Immature natural killer cell (primary cell): ENCODE results near the gene SLC22A7. TPM values are rescaled to one million over a fixed set of nuclear protein-coding genes. Genes with fewer than 3 reads are reported as not detected.

ENCODE experiments used
- DNase-seq, 3 donors: peaks; one replicate each; pipeline ENCODE4 v3.0.0; 2022; ENCODE audit warnings: mixed read lengths in 1 of 3
- H3K27ac Mint-ChIP-seq, 6 donors: one replicate each; pipeline ENCODE4 v1.8.0; 2020; ENCODE audit warnings: mixed read lengths in 6 of 6, mild to moderate bottlenecking in 5 of 6, inconsistent platforms in 4 of 6, moderate library complexity in 3 of 6
- H3K27me3 Mint-ChIP-seq, 3 donors: one replicate each; pipeline ENCODE4 v1.8.0; 2020 to 2021; ENCODE audit warnings: low read depth in 3 of 3, mild to moderate bottlenecking in 3 of 3, mixed read lengths in 3 of 3, moderate library complexity in 3 of 3, inconsistent platforms in 1 of 3
- H3K36me3 Mint-ChIP-seq, 3 donors: one replicate each; pipeline ENCODE4 v1.8.0; 2020; ENCODE audit warnings: mixed read lengths in 3 of 3, inconsistent platforms in 2 of 3, mild to moderate bottlenecking in 2 of 3
- H3K4me1 Mint-ChIP-seq, 2 donors: one replicate each; pipeline ENCODE4 v1.8.0; 2020; ENCODE audit warnings: inconsistent platforms in 2 of 2, mild to moderate bottlenecking in 2 of 2, mixed read lengths in 2 of 2, moderate library complexity in 1 of 2
- H3K4me3 Mint-ChIP-seq, 5 donors: one replicate each; pipeline ENCODE4 v1.8.0; 2020; ENCODE audit warnings: mild to moderate bottlenecking in 5 of 5, mixed read lengths in 5 of 5, inconsistent platforms in 3 of 5, moderate library complexity in 3 of 5
- H3K9me3 Mint-ChIP-seq, 6 donors: one replicate each; pipeline ENCODE4 v1.8.0; 2020; ENCODE audit warnings: mild to moderate bottlenecking in 6 of 6, mixed read lengths in 6 of 6, inconsistent platforms in 4 of 6, moderate library complexity in 3 of 6
- polyA plus RNA-seq, 3 donors: library from polyadenylated mRNA; unstranded; fragments of 300-500 nt; fragmentation: Illumina TruSeq; gene quantifications; one replicate each; pipeline ENCODE4 v1.2.3, GENCODE V29; 2021

Gene SLC22A7
- polyA plus RNA-seq, 3 donors from 2014 or later, result not detected

- peaks cover 2 to 11% (median 2%) of the 10 kb centered on the region in 3 donors for H3K27me3 Mint-ChIP-seq
- H3K27ac Mint-ChIP-seq, result no peak overlapping the region
- H3K4me3 Mint-ChIP-seq, result no peak overlapping the region
- H3K36me3 Mint-ChIP-seq, result no peaks in the 10 kb centered on the region
- H3K4me1 Mint-ChIP-seq, result peaks cover 8 to 11% of the 10 kb centered on the region in 2 donors
- H3K9me3 Mint-ChIP-seq, result no peaks in the 10 kb centered on the region
- no peak for DNase-seq
Measured at GRCh38 chr6:43304882-43305281, 6.8 kb downstream of the SLC22A7 start.

DNA sequence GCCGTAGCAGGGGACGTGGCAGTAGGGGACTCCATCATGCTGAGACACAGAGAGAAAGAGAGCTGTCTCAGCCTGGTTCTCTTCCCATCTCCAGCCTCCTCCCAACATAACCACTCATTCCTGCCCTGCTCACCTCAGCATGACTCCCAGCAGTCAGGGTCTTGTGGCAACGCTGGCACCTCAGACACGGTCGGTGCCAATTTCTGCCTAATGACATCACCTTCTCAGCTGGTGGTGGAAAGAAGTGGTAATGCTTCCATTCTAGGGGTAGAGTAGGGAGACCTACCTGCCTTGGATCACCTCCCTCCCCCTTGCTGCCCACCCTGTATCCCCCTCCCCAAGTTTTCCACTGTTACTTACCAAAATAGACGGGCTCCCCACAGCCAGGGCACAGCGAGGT is 8.0 kb downstream of the SLC22A7 start:
- Mint-ChIP-seq H3K4me1 (peaks cover 8 to 11% of the 10 kb centered on the region in 2 donors), H3K27me3 (peaks cover 2 to 12% (median 2%) of the 10 kb centered on the region in 3 donors), H3K9me3 (no peaks in the 10 kb centered on the region), H3K36me3 (no peaks in the 10 kb centered on the region), H3K27ac (peak overlapping the region in 1 of 6 donors; percentile 46), H3K4me3 (no peak overlapping the region)
- no peak for DNase-seq

GRCh38 chr6:43307451-43308100 is 9.5 kb downstream of the SLC22A7 start:
- peaks cover 0 to 16% (median 2%) of the 10 kb centered on the region in 3 donors for H3K27me3 Mint-ChIP-seq
- peak overlapping the region in 2 of 5 donors; percentile 10 to 61 for H3K4me3 Mint-ChIP-seq
- no peaks in the 10 kb centered on the region for H3K9me3 Mint-ChIP-seq
- H3K4me1 Mint-ChIP-seq, result peaks cover 8 to 11% of the 10 kb centered on the region in 2 donors
- no peak overlapping the region for H3K27ac Mint-ChIP-seq
- no peak for DNase-seq
- H3K36me3 Mint-ChIP-seq, result no peaks in the 10 kb centered on the region

DNA sequence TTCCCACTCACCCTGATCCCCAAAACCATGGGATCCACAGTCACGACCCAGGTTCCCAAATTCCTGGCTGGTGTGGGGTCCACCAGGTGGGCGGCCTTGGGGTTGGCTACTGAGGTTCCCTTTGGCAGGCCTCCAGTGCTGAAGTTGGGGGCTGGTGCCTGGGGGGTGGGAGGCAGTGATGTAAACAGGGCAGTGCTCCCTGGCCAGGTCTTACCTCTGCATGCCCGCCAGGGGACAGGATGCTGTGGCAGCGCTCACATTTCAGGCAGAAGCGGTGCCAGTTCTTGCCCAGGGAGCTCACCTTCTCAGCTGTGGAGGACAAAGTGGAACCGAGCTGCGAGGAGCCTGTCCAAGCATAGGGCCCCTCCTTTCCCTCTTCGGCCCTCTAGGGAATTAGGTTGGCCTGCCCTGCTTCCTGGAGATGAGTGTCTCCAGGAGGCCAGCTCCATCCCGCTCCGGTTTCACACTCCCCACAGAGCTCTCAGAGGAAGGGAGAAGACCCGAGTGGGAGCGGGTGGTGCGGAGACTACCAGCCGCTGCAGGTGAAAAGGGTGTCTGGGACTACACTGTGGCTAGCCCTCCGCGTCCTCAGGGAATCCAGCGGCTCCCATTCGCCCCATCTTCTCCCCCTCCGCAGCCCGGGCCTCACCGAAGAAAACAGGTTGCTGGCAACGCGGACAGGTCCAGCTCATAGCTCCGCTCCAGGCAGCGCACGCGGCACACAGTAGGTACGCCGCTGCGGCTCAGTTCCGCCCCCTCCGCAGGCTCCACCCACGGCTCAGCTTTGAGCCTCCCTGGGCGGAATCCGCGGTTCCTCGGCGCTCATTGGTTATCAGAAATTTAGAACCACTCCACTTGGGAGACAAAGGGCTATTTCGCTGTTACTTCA is 10.3 kb downstream of the SLC22A7 start, which contains the start of gene CRIP3:
TSS of gene CRIP3 (minus strand) at position 726 of the 889 bp plus-strand sequence. CDS start at position 692, 34 bp downstream.
- H3K27ac Mint-ChIP-seq, result peak within 1 kb of the TSS in 1 of 6 donors; percentile 28

GRCh38 chr6:43308990-43309477 is 11.0 kb downstream of the SLC22A7 start:
- DNase-seq, result no peak
- Mint-ChIP-seq H3K36me3 (no peaks in the 10 kb centered on the region), H3K4me1 (peaks cover 8 to 11% of the 10 kb centered on the region in 2 donors), H3K27ac (peak overlapping the region in 1 of 6 donors; percentile 28), H3K27me3 (peaks cover 0 to 16% (median 2%) of the 10 kb centered on the region in 3 donors), H3K9me3 (no peaks in the 10 kb centered on the region), H3K4me3 (peak overlapping the region; percentile 64 to 81 (median 74))

More for the DNA sequence above, 10.3 kb downstream of the SLC22A7 start, which contains the start of gene CRIP3:
- peaks cover 8 to 11% of the 10 kb centered on the region in 2 donors for H3K4me1 Mint-ChIP-seq
- H3K36me3 Mint-ChIP-seq, result no peaks in the 10 kb centered on the region
- DNase-seq, result peak; percentile 21 to 28 (median 21)
- H3K9me3 Mint-ChIP-seq, result no peaks in the 10 kb centered on the region
- peak within 1 kb of the TSS; percentile 64 to 81 (median 74) for H3K4me3 Mint-ChIP-seq
- peaks cover 0 to 16% (median 2%) of the 10 kb centered on the region in 3 donors for H3K27me3 Mint-ChIP-seq

DNA sequence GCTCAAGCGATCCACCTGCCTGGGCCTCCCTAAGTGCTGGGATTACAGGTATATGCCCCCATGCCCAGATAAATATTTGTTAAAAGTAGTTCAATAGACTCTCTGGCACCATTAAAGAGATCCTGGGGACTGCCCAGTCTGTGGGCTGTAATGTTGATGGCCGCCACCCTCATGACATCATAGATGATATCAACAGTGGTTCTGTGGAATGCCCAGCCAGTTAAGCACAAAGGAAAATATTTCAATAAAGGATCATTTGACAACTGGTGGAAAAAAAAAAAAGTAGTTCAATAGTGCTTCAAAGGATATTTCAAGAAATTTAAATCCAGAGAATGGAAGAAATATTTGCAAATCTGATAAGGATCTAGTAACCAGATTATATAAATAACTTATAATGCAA is 12.1 kb downstream of the SLC22A7 start:
- no peaks in the 10 kb centered on the region for H3K9me3 Mint-ChIP-seq
- H3K4me1 Mint-ChIP-seq, result peaks cover 8 to 11% of the 10 kb centered on the region in 2 donors
- no peak overlapping the region for H3K27ac Mint-ChIP-seq
- peaks cover 0 to 16% (median 2%) of the 10 kb centered on the region in 3 donors for H3K27me3 Mint-ChIP-seq
- H3K36me3 Mint-ChIP-seq, result no peaks in the 10 kb centered on the region
- no peak overlapping the region for H3K4me3 Mint-ChIP-seq
- no peak for DNase-seq

DNA sequence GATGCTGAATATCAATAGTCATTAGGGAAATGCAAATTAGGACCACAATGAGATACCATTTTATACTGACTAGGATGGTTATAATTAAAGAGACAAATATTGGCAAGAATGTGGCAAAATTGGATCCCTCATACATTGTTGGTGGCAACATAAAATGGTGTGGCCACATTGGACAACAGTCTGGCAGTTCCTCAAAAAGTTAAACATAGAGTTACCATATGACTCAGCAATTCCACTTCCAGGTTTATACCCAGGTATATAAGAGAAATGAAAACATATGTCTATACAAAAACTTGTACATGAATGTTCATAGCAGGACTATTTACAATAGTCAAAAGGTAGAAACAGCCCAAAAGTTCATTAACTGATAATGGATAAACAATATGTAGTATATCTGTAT is 12.6 kb downstream of the SLC22A7 start:
- Mint-ChIP-seq H3K4me3 (no peak overlapping the region), H3K27ac (no peak overlapping the region), H3K4me1 (peaks cover 8 to 11% of the 10 kb centered on the region in 2 donors), H3K27me3 (peaks cover 0 to 16% (median 2%) of the 10 kb centered on the region in 3 donors), H3K36me3 (no peaks in the 10 kb centered on the region), H3K9me3 (no peaks in the 10 kb centered on the region)
- no peak for DNase-seq

DNA sequence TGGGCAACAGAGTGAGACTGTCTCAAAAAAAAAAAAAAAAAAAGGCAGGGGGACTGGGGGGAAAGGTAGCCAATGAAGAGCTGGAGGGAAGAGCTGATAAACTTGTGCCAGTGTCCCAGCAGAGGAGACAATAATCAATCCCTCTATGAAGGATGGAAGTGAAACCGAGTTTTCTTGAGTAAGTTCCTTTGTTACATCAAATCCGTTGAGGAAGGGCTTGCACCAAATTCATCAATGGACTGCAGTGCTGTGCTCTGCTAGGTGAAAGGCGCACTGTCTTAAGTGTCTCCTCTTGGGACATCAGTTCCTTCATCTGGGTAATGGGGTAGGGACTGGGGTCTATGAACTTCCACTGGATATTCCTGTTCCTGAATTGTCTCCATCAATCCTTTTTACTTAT is 13.6 kb downstream of the SLC22A7 start:
- Mint-ChIP-seq H3K4me3 (no peak overlapping the region), H3K27ac (no peak overlapping the region), H3K4me1 (peaks cover 8 to 11% of the 10 kb centered on the region in 2 donors), H3K27me3 (peaks cover 0 to 16% (median 2%) of the 10 kb centered on the region in 3 donors), H3K36me3 (peaks cover 0 to 4% (median 4%) of the 10 kb centered on the region in 3 donors), H3K9me3 (no peaks in the 10 kb centered on the region)
- DNase-seq, result no peak

- peaks cover 3 to 6% of the 10 kb centered on the region in 2 donors for H3K4me1 Mint-ChIP-seq
Measured at GRCh38 chr6:43313813-43314212, 15.8 kb downstream of the SLC22A7 start.

DNA sequence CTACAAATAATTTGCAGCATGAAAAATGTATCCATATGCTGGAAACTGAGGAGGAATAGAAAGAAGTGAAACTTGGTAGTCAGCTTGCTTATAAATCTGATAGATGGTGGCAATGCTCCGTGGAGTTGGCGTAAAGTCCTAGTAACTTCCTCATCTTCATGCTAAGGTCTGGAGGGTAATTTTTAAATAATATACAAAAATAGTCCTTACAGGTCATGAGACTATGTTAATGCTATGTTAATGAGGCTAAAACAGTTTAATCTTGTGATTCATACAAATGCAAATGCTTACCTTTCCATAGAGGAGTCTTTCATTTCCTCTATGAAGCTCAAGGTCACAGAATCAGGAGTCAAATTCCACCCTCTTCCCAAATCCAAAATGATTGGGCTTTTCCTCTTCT is 20.0 kb downstream of the SLC22A7 start:
- Mint-ChIP-seq H3K4me3 (no peak overlapping the region), H3K27ac (no peak overlapping the region), H3K27me3 (peaks cover 0 to 2% (median 0%) of the 10 kb centered on the region in 3 donors), H3K4me1 (no peaks in the 10 kb centered on the region), H3K9me3 (no peaks in the 10 kb centered on the region), H3K36me3 (peaks cover 0 to 15% (median 4%) of the 10 kb centered on the region in 3 donors)
- no peak for DNase-seq

More at GRCh38 chr6:43313813-43314212, 15.8 kb downstream of the SLC22A7 start:
- H3K9me3 Mint-ChIP-seq, result no peaks in the 10 kb centered on the region
- no peak for DNase-seq
- H3K27me3 Mint-ChIP-seq, result peaks cover 0 to 11% (median 2%) of the 10 kb centered on the region in 3 donors
- peaks cover 0 to 11% (median 4%) of the 10 kb centered on the region in 3 donors for H3K36me3 Mint-ChIP-seq
- no peak overlapping the region for H3K4me3 Mint-ChIP-seq
- no peak overlapping the region for H3K27ac Mint-ChIP-seq

- H3K4me3 Mint-ChIP-seq, result no peak overlapping the region
- H3K9me3 Mint-ChIP-seq, result no peaks in the 10 kb centered on the region
- H3K36me3 Mint-ChIP-seq, result peaks cover 10 to 16% (median 12%) of the 10 kb centered on the region in 3 donors
- H3K27me3 Mint-ChIP-seq, result no peaks in the 10 kb centered on the region
- H3K4me1 Mint-ChIP-seq, result no peaks in the 10 kb centered on the region
- no peak for DNase-seq
- H3K27ac Mint-ChIP-seq, result no peak overlapping the region
Measured at GRCh38 chr6:43325876-43326275, 27.8 kb downstream of the SLC22A7 start.

- H3K4me1 Mint-ChIP-seq, result no peaks in the 10 kb centered on the region
- H3K27me3 Mint-ChIP-seq, result no peaks in the 10 kb centered on the region
- H3K9me3 Mint-ChIP-seq, result no peaks in the 10 kb centered on the region
- DNase-seq, result no peak
- peak overlapping the region in 1 of 6 donors; percentile 2 for H3K27ac Mint-ChIP-seq
- no peak overlapping the region for H3K4me3 Mint-ChIP-seq
- H3K36me3 Mint-ChIP-seq, result peaks cover 14 to 24% (median 16%) of the 10 kb centered on the region in 3 donors
Measured at GRCh38 chr6:43328528-43328927, 30.5 kb downstream of the SLC22A7 start.

DNA sequence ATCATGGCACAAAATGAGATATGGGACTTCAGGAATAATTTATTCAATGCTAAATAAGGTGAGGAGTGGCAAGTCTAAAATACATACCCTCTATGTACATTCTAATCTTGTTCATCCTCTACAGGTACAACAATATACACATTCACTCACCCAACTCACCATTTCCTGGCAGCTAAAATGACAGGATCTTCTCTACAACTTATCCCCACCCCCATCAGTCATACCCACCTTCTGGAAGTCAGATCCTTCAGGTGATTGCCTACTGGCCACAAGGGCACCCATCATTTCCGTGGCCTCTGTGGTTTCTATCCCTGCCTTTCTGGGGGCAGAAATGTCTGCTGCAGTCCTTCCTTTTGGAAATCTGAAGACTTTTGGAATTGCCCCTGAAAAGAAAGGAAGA is 33.4 kb downstream of the SLC22A7 start:
- Mint-ChIP-seq H3K36me3 (peaks cover 11 to 20% (median 13%) of the 10 kb centered on the region in 3 donors), H3K4me1 (no peaks in the 10 kb centered on the region), H3K9me3 (no peaks in the 10 kb centered on the region), H3K27me3 (no peaks in the 10 kb centered on the region), H3K4me3 (no peak overlapping the region), H3K27ac (no peak overlapping the region)
- DNase-seq, result no peak
